ENCODE results near the gene EPB41L5. TPM values are rescaled to one million over a fixed set of nuclear protein-coding genes. Genes with fewer than 3 reads are reported as not detected.

Gene EPB41L5
- total and polyA plus RNA-seq, 12 donors = 3.8 to 18.8 (median 13.1) TPM

GRCh38 chr2:120224735-120225548 is 212.1 kb downstream of the EPB41L5 start:
- no peak for TF ChIP-seq CTCF (IDR thresholded peaks at IDR 0.05)
- no peak overlapping the region for H3K27ac ChIP-seq
- H3K27me3 ChIP-seq = no peaks in the 10 kb centered on the region
- H3K9me3 ChIP-seq = peaks cover 0 to 13% (median 0%) of the 10 kb centered on the region in 11 donors
- 97 to 98% methylated on average over 9 of the region's 9 CpGs for WGBS, 2 donors
- intact Hi-C loops (cut with DNase I) = loop anchor here in 3 of 10 donors (5.0 to 10.0 kb wide), 2 partner anchors 87 to 90 kb away; no protein-coding TSS in a partner anchor
- H3K4me1 ChIP-seq = peaks cover 5 to 48% (median 40%) of the 10 kb centered on the region in 9 donors
- H3K36me3 ChIP-seq = peaks cover 0 to 18% (median 0%) of the 10 kb centered on the region in 9 donors
- no peak for DNase-seq
- ATAC-seq = no peak
- H3K4me3 ChIP-seq = no peak overlapping the region

GRCh38 chr2:120225549-120226065 is 212.7 kb downstream of the EPB41L5 start:
- no peak for ATAC-seq
- H3K4me3 ChIP-seq = no peak overlapping the region
- H3K4me1 ChIP-seq = peaks cover 5 to 48% (median 34%) of the 10 kb centered on the region in 9 donors
- no peak for DNase-seq
- intact Hi-C loops (cut with DNase I) = loop anchor here in 2 of 10 donors (10.0 kb wide), 1 partner anchor 89 kb away; no protein-coding TSS in a partner anchor
- no peaks in the 10 kb centered on the region for H3K27me3 ChIP-seq
- H3K27ac ChIP-seq = no peak overlapping the region
- WGBS, 2 donors = 90 to 92% methylated on average over 9 of the region's 9 CpGs
- no peak for TF ChIP-seq CTCF (IDR thresholded peaks at IDR 0.05)
- peaks cover 0 to 13% (median 0%) of the 10 kb centered on the region in 11 donors for H3K9me3 ChIP-seq
- H3K36me3 ChIP-seq = peaks cover 0 to 12% (median 0%) of the 10 kb centered on the region in 9 donors

GRCh38 chr2:120226316-120226715 is 213.4 kb downstream of the EPB41L5 start:
- Histone ChIP-seq H3K9me3 (peaks cover 0 to 13% (median 0%) of the 10 kb centered on the region in 11 donors), H3K4me3 (no peak overlapping the region), H3K27ac (no peak overlapping the region), H3K27me3 (no peaks in the 10 kb centered on the region), H3K4me1 (peaks cover 5 to 46% (median 27%) of the 10 kb centered on the region in 9 donors), H3K36me3 (peaks cover 0 to 4% (median 0%) of the 10 kb centered on the region in 9 donors)
- ATAC-seq (no peak), DNase-seq (no peak)
- 89 to 92% methylated on average over 9 of the region's 9 CpGs for WGBS, 2 donors
- intact Hi-C loops (cut with DNase I) = loop anchor here in 2 of 10 donors (10.0 kb wide), 1 partner anchor 88 kb away; no protein-coding TSS in a partner anchor
- no peak for TF ChIP-seq CTCF (IDR thresholded peaks at IDR 0.05)

- ATAC-seq = no peak
- 61 to 62% methylated on average over 16 of the region's 16 CpGs for WGBS, 2 donors
- TF ChIP-seq CTCF (IDR thresholded peaks at IDR 0.05) = no peak
- Histone ChIP-seq H3K4me1 (peaks cover 5 to 42% (median 16%) of the 10 kb centered on the region in 9 donors), H3K27ac (no peak overlapping the region), H3K4me3 (no peak overlapping the region), H3K9me3 (peaks cover 0 to 7% (median 0%) of the 10 kb centered on the region in 11 donors), H3K27me3 (no peaks in the 10 kb centered on the region), H3K36me3 (peaks cover 0 to 2% (median 0%) of the 10 kb centered on the region in 9 donors)
- DNase-seq = no peak
- intact Hi-C loops (cut with DNase I) = loop anchor here in 2 of 10 donors (10.0 kb wide), 1 partner anchor 87 kb away; no protein-coding TSS in a partner anchor
Observed at GRCh38 chr2:120227111-120227991, 214.5 kb downstream of the EPB41L5 start.

Data from heart right ventricle (tissue), 16 donors.